Stimulated activated CD4-positive, alpha-beta T cell treated with anti-CD3 and anti-CD28 coated beads, Interleukin-15, amount 100 ng/mL, for 48 hours (primary cell): ENCODE results near the gene UQCRC2.
"Not testable (repeated sequence)": the region's sequence is repeated elsewhere in the genome, so short reads cannot be mapped to it uniquely, and the experiment has no call there.

ENCODE experiments used
- DNase-seq, 2 donors: peaks; one replicate each; pipeline ENCODE4 v3.0.0-alpha.2; 2020; ENCODE audit warnings: low read depth in 2 of 2

UQCRC2 gene

GRCh38 chr16:21982108-21982507, 28.9 kb downstream of the UQCRC2 start:
- DNase-seq, result no peak

- DNase-seq, result no peak
Measured at GRCh38 chr16:21984062-21984461, 30.9 kb downstream of the UQCRC2 start.

- DNase-seq, result no peak
Measured at GRCh38 chr16:21985524-21985923, 32.4 kb downstream of the UQCRC2 start.

GRCh38 chr16:21986692-21987246, 33.6 kb downstream of the UQCRC2 start:
- DNase-seq, result no peak

GRCh38 chr16:21987498-21987897, 34.3 kb downstream of the UQCRC2 start:
- DNase-seq, result no peak

GRCh38 chr16:21989133-21989532, 36.0 kb downstream of the UQCRC2 start:
- DNase-seq, result no peak

- DNase-seq, result no peak
Measured at GRCh38 chr16:21989751-21990150, 36.6 kb downstream of the UQCRC2 start.

- DNase-seq, result no peak
Measured at GRCh38 chr16:21990381-21990944, 37.3 kb downstream of the UQCRC2 start.

GRCh38 chr16:21991621-21992020, 38.5 kb downstream of the UQCRC2 start:
- DNase-seq, result no peak

- no peak for DNase-seq
Measured at GRCh38 chr16:21994856-21995465, 41.8 kb downstream of the UQCRC2 start.

- DNase-seq, result no peak
Measured at GRCh38 chr16:21996923-21997696, 43.9 kb downstream of the UQCRC2 start.

- no peak for DNase-seq
Measured at GRCh38 chr16:21997697-21998480, 44.7 kb downstream of the UQCRC2 start.

GRCh38 chr16:22001591-22001990, 48.4 kb downstream of the UQCRC2 start:
- DNase-seq, result no peak

- not testable (repeated sequence) for DNase-seq
Measured at GRCh38 chr16:22002047-22002446, 48.9 kb downstream of the UQCRC2 start.

GRCh38 chr16:22003195-22003594, 50.0 kb downstream of the UQCRC2 start:
- no peak for DNase-seq

GRCh38 chr16:22004341-22004740, 51.2 kb downstream of the UQCRC2 start:
- DNase-seq, result no peak

GRCh38 chr16:22005746-22006145, 52.6 kb downstream of the UQCRC2 start:
- no peak for DNase-seq

GRCh38 chr16:22006636-22007035, 53.5 kb downstream of the UQCRC2 start:
- DNase-seq, result no peak

GRCh38 chr16:22007159-22007508, 54.0 kb downstream of the UQCRC2 start:
- DNase-seq, result no peak

GRCh38 chr16:22007509-22008214, 54.5 kb downstream of the UQCRC2 start, which contains the start of gene MOSMO:
MOSMO (plus strand) TSS chr16:22008111; CDS start chr16:22008302, 191 bp downstream.
- peak; percentile 25 to 43 for DNase-seq
